ENCODE data around the gene ARAP1.

The ARAP1 gene

DNA sequence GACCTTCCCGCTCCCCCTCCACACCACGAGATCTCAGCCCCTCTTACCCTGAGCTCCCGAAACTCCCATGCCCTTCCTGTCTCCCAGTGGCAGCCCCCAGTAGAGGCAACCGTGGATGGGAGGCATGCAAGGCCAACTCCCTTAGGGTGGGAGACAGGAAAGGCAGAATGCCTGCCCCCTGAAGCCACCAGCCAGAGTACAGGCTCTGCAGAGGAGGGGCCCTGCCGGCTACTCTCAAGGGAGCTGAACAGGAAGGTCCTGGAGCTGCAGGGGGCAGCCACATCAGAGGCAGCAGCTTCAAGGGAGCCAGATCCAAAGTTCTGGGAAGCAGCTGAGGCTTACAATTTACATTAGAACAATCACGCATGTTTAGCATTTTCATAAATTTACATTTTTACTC is 116.3 kb downstream of the ARAP1 start:
- DNase-seq (ENCODE audit: low read depth): no peak

DNA sequence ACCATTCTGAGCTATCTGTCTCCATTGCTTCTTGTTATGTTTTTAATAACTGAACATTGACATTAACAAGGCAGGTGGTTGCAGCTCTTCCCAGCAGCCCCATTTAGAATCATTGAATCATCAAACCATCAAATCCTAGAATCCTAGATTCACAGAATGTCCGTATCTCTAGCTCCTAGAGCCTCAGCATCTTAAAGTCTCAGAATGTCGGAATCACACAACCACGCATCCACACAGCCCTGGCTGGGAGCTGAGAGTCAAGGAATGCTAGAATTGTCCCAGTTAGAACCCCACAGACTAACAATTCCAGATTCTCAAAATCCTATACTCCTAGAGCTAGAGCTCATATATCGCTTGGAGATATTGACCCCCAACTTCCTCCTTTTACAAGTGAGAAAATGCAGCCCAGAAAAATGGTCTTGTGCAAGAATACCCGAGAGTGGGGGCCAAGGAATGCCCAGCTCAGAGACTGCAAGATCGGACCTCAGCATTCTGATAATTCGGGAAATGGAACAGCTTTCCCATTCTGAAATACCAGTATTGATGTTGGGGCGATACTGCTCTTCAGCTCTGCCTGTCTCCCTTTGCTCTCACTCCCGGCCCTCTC is 116.8 kb downstream of the ARAP1 start:
- no peak for DNase-seq (ENCODE audit: low read depth)

All from CMK (cell line).